ENCODE data around the gene FNDC3A.

FNDC3A gene

DNA sequence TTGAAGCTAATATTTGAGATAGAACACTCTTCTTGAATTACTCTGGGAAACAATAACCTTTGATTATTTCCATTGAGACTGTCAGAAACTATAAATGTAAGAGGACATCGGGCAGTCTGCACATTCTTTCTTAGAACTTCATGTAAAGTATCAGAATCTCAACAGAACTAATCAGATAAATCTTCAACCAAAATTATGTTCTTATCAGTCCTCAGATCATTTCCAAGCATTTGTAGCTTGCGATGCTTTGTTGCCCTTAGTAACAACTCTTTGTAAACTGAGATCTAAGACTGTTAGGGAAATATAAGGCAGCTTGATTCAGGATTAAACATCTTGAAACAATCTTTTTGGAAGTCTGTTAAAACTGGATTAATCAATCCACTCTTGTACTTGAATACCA lies 70.3 kb downstream of the FNDC3A start:
- peaks cover 47% of the 10 kb centered on the region for H3K79me2 ChIP-seq (ENCODE audit: low read length)
- no peaks in the 10 kb centered on the region for H3K4me1 ChIP-seq (ENCODE audit: low read length)
- H3K4me3 ChIP-seq (ENCODE audit: low read length), result no peak overlapping the region
- no peaks in the 10 kb centered on the region for H4K20me1 ChIP-seq (ENCODE audit: insufficient read depth, low read length)
- H3K9ac ChIP-seq (ENCODE audit: low read length), result no peak overlapping the region
- H3K27me3 ChIP-seq (replicated peaks; ENCODE audit: insufficient read depth, low read length), result no peaks in the 10 kb centered on the region
- no peaks in the 10 kb centered on the region for H3K9me2 ChIP-seq (replicated peaks; ENCODE audit: insufficient read depth, low read length)
- H3K9me3 ChIP-seq (replicated peaks; ENCODE audit: insufficient read depth, low read length), result no peaks in the 10 kb centered on the region
- no peak overlapping the region for H3K4me2 ChIP-seq (ENCODE audit: low read depth, low read length)
- DNase-seq, result no peak
- H3F3A ChIP-seq (ENCODE audit: insufficient read depth, low read length), result no peaks in the 10 kb centered on the region
- H2AFZ ChIP-seq (ENCODE audit: low read length), result no peak overlapping the region
- H3K36me3 ChIP-seq (replicated peaks; ENCODE audit: insufficient read depth, low read length), result no peaks in the 10 kb centered on the region
- no peak overlapping the region for H3K27ac ChIP-seq (ENCODE audit: low read length)
- TF ChIP-seq, protein P1, sequence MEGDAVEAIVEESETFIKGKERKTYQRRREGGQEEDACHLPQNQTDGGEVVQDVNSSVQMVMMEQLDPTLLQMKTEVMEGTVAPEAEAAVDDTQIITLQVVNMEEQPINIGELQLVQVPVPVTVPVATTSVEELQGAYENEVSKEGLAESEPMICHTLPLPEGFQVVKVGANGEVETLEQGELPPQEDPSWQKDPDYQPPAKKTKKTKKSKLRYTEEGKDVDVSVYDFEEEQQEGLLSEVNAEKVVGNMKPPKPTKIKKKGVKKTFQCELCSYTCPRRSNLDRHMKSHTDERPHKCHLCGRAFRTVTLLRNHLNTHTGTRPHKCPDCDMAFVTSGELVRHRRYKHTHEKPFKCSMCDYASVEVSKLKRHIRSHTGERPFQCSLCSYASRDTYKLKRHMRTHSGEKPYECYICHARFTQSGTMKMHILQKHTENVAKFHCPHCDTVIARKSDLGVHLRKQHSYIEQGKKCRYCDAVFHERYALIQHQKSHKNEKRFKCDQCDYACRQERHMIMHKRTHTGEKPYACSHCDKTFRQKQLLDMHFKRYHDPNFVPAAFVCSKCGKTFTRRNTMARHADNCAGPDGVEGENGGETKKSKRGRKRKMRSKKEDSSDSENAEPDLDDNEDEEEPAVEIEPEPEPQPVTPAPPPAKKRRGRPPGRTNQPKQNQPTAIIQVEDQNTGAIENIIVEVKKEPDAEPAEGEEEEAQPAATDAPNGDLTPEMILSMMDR (IDR thresholded peaks at IDR 0.05; ENCODE audit: low read length), result no peak
- TF ChIP-seq EZH2phosphoT487 (IDR thresholded peaks at IDR 0.05; ENCODE audit: low read length) (no peak), EZH2 (optimal IDR thresholded peaks at IDR 0.05; ENCODE audit: low read depth, low read length) (no peak)

DNA sequence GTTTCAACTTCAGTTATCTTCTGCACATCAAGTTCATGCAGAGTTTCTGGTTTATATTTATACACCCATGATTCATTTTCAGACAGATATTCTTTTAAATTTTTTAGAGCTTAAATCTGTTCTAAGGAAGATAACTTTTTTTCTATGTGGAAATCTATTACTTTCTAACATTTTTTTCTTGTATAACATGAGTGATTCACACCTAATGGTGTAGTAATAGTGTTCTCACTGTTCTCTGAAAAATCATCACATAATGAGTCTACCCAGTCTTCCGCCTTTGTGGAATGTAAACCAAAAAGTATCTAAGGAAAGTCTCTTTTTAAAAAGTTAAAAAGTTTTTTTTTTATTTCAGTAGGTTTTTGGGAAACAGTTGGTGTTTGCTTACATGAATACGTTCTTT lies 70.8 kb downstream of the FNDC3A start:
- no peak overlapping the region for H3K4me3 ChIP-seq (ENCODE audit: low read length)
- peaks cover 52% of the 10 kb centered on the region for H3K79me2 ChIP-seq (ENCODE audit: low read length)
- no peaks in the 10 kb centered on the region for H3K4me1 ChIP-seq (ENCODE audit: low read length)
- no peaks in the 10 kb centered on the region for H3K9me2 ChIP-seq (replicated peaks; ENCODE audit: insufficient read depth, low read length)
- H3K4me2 ChIP-seq (ENCODE audit: low read depth, low read length), result no peak overlapping the region
- TF ChIP-seq EZH2 (optimal IDR thresholded peaks at IDR 0.05; ENCODE audit: low read depth, low read length) (no peak), EZH2phosphoT487 (IDR thresholded peaks at IDR 0.05; ENCODE audit: low read length) (no peak)
- TF ChIP-seq, protein P1 (IDR thresholded peaks at IDR 0.05; ENCODE audit: low read length), result no peak
- H3K9me3 ChIP-seq (replicated peaks; ENCODE audit: insufficient read depth, low read length), result no peaks in the 10 kb centered on the region
- H2AFZ ChIP-seq (ENCODE audit: low read length), result no peak overlapping the region
- no peak overlapping the region for H3K9ac ChIP-seq (ENCODE audit: low read length)
- H4K20me1 ChIP-seq (ENCODE audit: insufficient read depth, low read length), result no peaks in the 10 kb centered on the region
- no peaks in the 10 kb centered on the region for H3K36me3 ChIP-seq (replicated peaks; ENCODE audit: insufficient read depth, low read length)
- H3F3A ChIP-seq (ENCODE audit: insufficient read depth, low read length), result no peaks in the 10 kb centered on the region
- H3K27me3 ChIP-seq (replicated peaks; ENCODE audit: insufficient read depth, low read length), result no peaks in the 10 kb centered on the region
- DNase-seq, result no peak
- no peak overlapping the region for H3K27ac ChIP-seq (ENCODE audit: low read length)

DNA sequence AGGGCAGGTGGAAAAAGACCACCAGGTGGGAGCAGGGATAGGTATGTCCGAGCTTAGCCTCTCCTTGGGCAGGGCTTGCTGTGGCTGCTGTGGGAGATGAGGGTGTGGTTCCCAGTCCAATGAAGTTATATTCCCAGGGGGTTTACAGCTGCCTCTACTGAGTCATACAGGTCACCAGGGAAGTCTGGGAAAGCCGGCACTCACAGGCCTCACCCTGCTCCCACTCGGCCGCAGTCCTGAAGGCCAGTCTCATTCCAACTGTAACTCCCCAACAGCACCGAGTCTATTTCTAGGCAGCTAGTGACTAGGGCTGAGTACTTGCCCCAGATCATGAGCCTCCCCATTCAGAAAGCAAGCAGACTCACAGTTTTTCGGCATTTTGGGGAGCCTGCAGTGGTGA lies 77.1 kb downstream of the FNDC3A start:
- peaks cover 67% of the 10 kb centered on the region for H3K79me2 ChIP-seq (ENCODE audit: low read length)
- no peaks in the 10 kb centered on the region for H3F3A ChIP-seq (ENCODE audit: insufficient read depth, low read length)
- no peak overlapping the region for H3K27ac ChIP-seq (ENCODE audit: low read length)
- H3K36me3 ChIP-seq (replicated peaks; ENCODE audit: insufficient read depth, low read length), result no peaks in the 10 kb centered on the region
- DNase-seq, result no peak
- no peaks in the 10 kb centered on the region for H3K4me1 ChIP-seq (ENCODE audit: low read length)
- no peaks in the 10 kb centered on the region for H3K27me3 ChIP-seq (replicated peaks; ENCODE audit: insufficient read depth, low read length)
- no peak overlapping the region for H3K4me2 ChIP-seq (ENCODE audit: low read depth, low read length)
- no peaks in the 10 kb centered on the region; the same call in 1 of the 2 replicates for H4K20me1 ChIP-seq (ENCODE audit: insufficient read depth, low read length)
- no peak overlapping the region for H2AFZ ChIP-seq (ENCODE audit: low read length)
- TF ChIP-seq, protein P1 (IDR thresholded peaks at IDR 0.05; ENCODE audit: low read length), result no peak
- TF ChIP-seq EZH2phosphoT487 (IDR thresholded peaks at IDR 0.05; ENCODE audit: low read length), result no peak
- TF ChIP-seq EZH2 (optimal IDR thresholded peaks at IDR 0.05; ENCODE audit: low read depth, low read length), result no peak
- H3K9ac ChIP-seq (ENCODE audit: low read length), result no peak overlapping the region
- no peak overlapping the region for H3K4me3 ChIP-seq (ENCODE audit: low read length)
- no peaks in the 10 kb centered on the region for H3K9me3 ChIP-seq (replicated peaks; ENCODE audit: insufficient read depth, low read length)
- no peaks in the 10 kb centered on the region for H3K9me2 ChIP-seq (replicated peaks; ENCODE audit: insufficient read depth, low read length)

Measured in MM.1S (cell line).